Left ventricle myocardium superior (tissue), 1 donor: ENCODE data around the gene KIFC1. TPM values are rescaled to one million over a fixed set of nuclear protein-coding genes. Genes with fewer than 3 reads are reported as not detected.

Source experiments
- ATAC-seq: fragments of 200-7000 bp; cut with Tn5 transposase; one replicate; pipeline ENCODE4 v1.9.1; 2020; ENCODE audit warnings: mild to moderate bottlenecking, moderate library complexity
- DNase-seq: peaks from one replicate; pipeline ENCODE4 v3.0.0-alpha.2; 2020
- intact Hi-C: fragments of 100-400 bp; cut with micrococcal nuclease; formaldehyde crosslinking; loops from one replicate; pipeline ENCODE4 v1.11.0; 2022
- total RNA-seq: library from RNA; stranded (reverse); fragmentation: NEBNext Ultra II Directional; extraction: Animal tissue kit (Norgen Biotek cat#: 25700); gene quantifications from one replicate; pipeline ENCODE4 v1.2.1, GENCODE V29; 2021
- donor health status: DM: no; HTN: yes; CAD: no; lungs with severe emphysema.

The KIFC1 gene
- total RNA-seq, 1 donor from 2014 or later: 0.74 TPM

GRCh38 chr6:33433544-33434191, 42.0 kb downstream of the KIFC1 start:
- DNase-seq (peak; percentile 37), ATAC-seq (peak; percentile 79)
- intact Hi-C loops: no loop called here

- no peak for DNase-seq
- no peak for ATAC-seq
- intact Hi-C loops: no loop called here
Measured at GRCh38 chr6:33434961-33435360, 43.3 kb downstream of the KIFC1 start.

- intact Hi-C loops: no loop called here
- no peak for DNase-seq
- ATAC-seq: no peak
Measured at GRCh38 chr6:33437666-33438065, 46.0 kb downstream of the KIFC1 start.

GRCh38 chr6:33438978-33439594, 47.5 kb downstream of the KIFC1 start:
- DNase-seq: no peak
- intact Hi-C loops: no loop called here
- no peak for ATAC-seq

- intact Hi-C loops: no loop called here
- ATAC-seq (no peak), DNase-seq (no peak)
Measured at GRCh38 chr6:33439956-33440648, 48.5 kb downstream of the KIFC1 start.

- intact Hi-C loops: no loop called here
- ATAC-seq (no peak), DNase-seq (no peak)
Measured at GRCh38 chr6:33440649-33441309, 49.2 kb downstream of the KIFC1 start.

- no peak for DNase-seq
- ATAC-seq: no peak
- intact Hi-C loops: no loop called here
Measured at GRCh38 chr6:33441457-33441856, 49.8 kb downstream of the KIFC1 start.

- DNase-seq (no peak), ATAC-seq (no peak)
- intact Hi-C loops: no loop called here
Measured at GRCh38 chr6:33442283-33442682, 50.7 kb downstream of the KIFC1 start.

- ATAC-seq (no peak), DNase-seq (no peak)
- intact Hi-C loops: no loop called here
Measured at GRCh38 chr6:33443025-33443424, 51.4 kb downstream of the KIFC1 start.

GRCh38 chr6:33443619-33444504, 52.2 kb downstream of the KIFC1 start:
- intact Hi-C loops: no loop called here
- DNase-seq: no peak
- ATAC-seq: no peak

GRCh38 chr6:33445119-33445603, 53.5 kb downstream of the KIFC1 start:
- DNase-seq (no peak), ATAC-seq (no peak)
- intact Hi-C loops: no loop called here

GRCh38 chr6:33446356-33446755, 54.7 kb downstream of the KIFC1 start:
- intact Hi-C loops: no loop called here
- ATAC-seq: no peak
- no peak for DNase-seq

GRCh38 chr6:33450434-33450833, 58.8 kb downstream of the KIFC1 start:
- intact Hi-C loops: no loop called here
- ATAC-seq (no peak), DNase-seq (no peak)

- ATAC-seq (no peak), DNase-seq (no peak)
- intact Hi-C loops: no loop called here
Measured at GRCh38 chr6:33451606-33452005, 60.0 kb downstream of the KIFC1 start.

- no peak for ATAC-seq
- DNase-seq: no peak
- intact Hi-C loops: no loop called here
Measured at GRCh38 chr6:33452496-33452895, 60.9 kb downstream of the KIFC1 start.

GRCh38 chr6:33453393-33454008, 61.9 kb downstream of the KIFC1 start:
- ATAC-seq: no peak
- intact Hi-C loops: no loop called here

GRCh38 chr6:33454009-33454946, 62.7 kb downstream of the KIFC1 start, which contains the start of gene ZBTB9:
Gene ZBTB9 (plus strand): TSS chr6:33454576. CDS start chr6:33455101, 525 bp downstream.
- peak; percentile 97 for DNase-seq
- intact Hi-C loops: no loop called here
- ATAC-seq: peak; percentile 99

More at GRCh38 chr6:33453393-33454008, 61.9 kb downstream of the KIFC1 start:
- no peak for DNase-seq
